SU-DHL-6 (cell line): ENCODE data around the gene TRIM24.

Source experiments
- CTCF ChIP-seq: fragments of 200-600 bp; sonication (generic); IDR thresholded peaks from one replicate; pipeline ENCODE4 v1.5.1; 2017; ENCODE audit warnings: antibody characterized with exemption, mild to moderate bottlenecking, low read length, moderate library complexity; ENCODE audit not compliant: insufficient read depth, poor library complexity, severe bottlenecking
- EZH2phosphoT487 ChIP-seq: fragments of 200-600 bp; sonication (generic), shearing (Covaris generic); conservative IDR thresholded peaks from 2 replicates; pipeline ENCODE4 v1.6.1; 2018; ENCODE audit warnings: mild to moderate bottlenecking, antibody characterized with exemption, low read length, moderate library complexity, mixed read lengths

GRCh38 chr7:138425026-138425425 lies 35.0 kb upstream of the TRIM24 start:
- no peak for TF ChIP-seq CTCF
- no peak for TF ChIP-seq EZH2phosphoT487
